HG02981 (cell line): Measurements from ENCODE around the gene WWOX.

Source experiments
- ATAC-seq: cut with Tn5 transposase; IDR thresholded peaks from one replicate; pipeline ENCODE4 v1.9.1; 2021; ENCODE audit warnings: mild to moderate bottlenecking, moderate library complexity; ENCODE audit not compliant: unreplicated experiment

The WWOX gene

GRCh38 chr16:79171504-79171903, 1072.0 kb downstream of the WWOX start:
- ATAC-seq, result no peak

- no peak for ATAC-seq
Measured at GRCh38 chr16:79171931-79172705, 1072.7 kb downstream of the WWOX start.

- ATAC-seq, result no peak
Measured at GRCh38 chr16:79172976-79173500, 1073.6 kb downstream of the WWOX start.

- ATAC-seq, result no peak
Measured at GRCh38 chr16:79173919-79174318, 1074.5 kb downstream of the WWOX start.

- no peak for ATAC-seq
Measured at GRCh38 chr16:79175286-79176057, 1076.0 kb downstream of the WWOX start.

GRCh38 chr16:79177018-79177417, 1077.6 kb downstream of the WWOX start:
- ATAC-seq, result no peak

GRCh38 chr16:79181419-79181818, 1082.0 kb downstream of the WWOX start:
- no peak for ATAC-seq

- no peak for ATAC-seq
Measured at GRCh38 chr16:79182616-79183015, 1083.2 kb downstream of the WWOX start.

- no peak for ATAC-seq
Measured at GRCh38 chr16:79183571-79183970, 1084.1 kb downstream of the WWOX start.

GRCh38 chr16:79184464-79185030, 1085.1 kb downstream of the WWOX start:
- no peak for ATAC-seq

- ATAC-seq, result no peak
Measured at GRCh38 chr16:79185711-79186110, 1086.3 kb downstream of the WWOX start.

GRCh38 chr16:79186196-79186595, 1086.7 kb downstream of the WWOX start:
- ATAC-seq, result no peak

- no peak for ATAC-seq
Measured at GRCh38 chr16:79188115-79188738, 1088.8 kb downstream of the WWOX start.

- no peak for ATAC-seq
Measured at GRCh38 chr16:79188739-79189122, 1089.3 kb downstream of the WWOX start.

GRCh38 chr16:79190542-79190941, 1091.1 kb downstream of the WWOX start:
- ATAC-seq, result no peak

- ATAC-seq, result no peak
Measured at GRCh38 chr16:79191933-79192332, 1092.5 kb downstream of the WWOX start.

GRCh38 chr16:79192904-79193303, 1093.5 kb downstream of the WWOX start:
- ATAC-seq, result no peak

- no peak for ATAC-seq
Measured at GRCh38 chr16:79194291-79194690, 1094.8 kb downstream of the WWOX start.

- no peak for ATAC-seq
Measured at GRCh38 chr16:79195938-79196337, 1096.5 kb downstream of the WWOX start.

GRCh38 chr16:79201436-79201835, 1102.0 kb downstream of the WWOX start:
- ATAC-seq, result no peak

- ATAC-seq, result no peak
Measured at GRCh38 chr16:79202977-79203376, 1103.5 kb downstream of the WWOX start.
